Neural cell (in vitro differentiated cells): ENCODE measurements around the gene LRRC73.

ENCODE experiments used
- EZH2 ChIP-seq: fragments of 200-600, 300-800 bp; shearing (Covaris generic), sonication (generic); IDR thresholded peaks from 2 replicates; pipeline ENCODE4 v1.6.1; 2014; ENCODE audit warnings: antibody characterized with exemption, low read length, borderline replicate concordance, mild to moderate bottlenecking; ENCODE audit not compliant: insufficient read depth, poor library complexity, severe bottlenecking
- POLR2AphosphoS5 ChIP-seq: IDR thresholded peaks from 2 replicates; pipeline ENCODE4 v1.6.1; 2012
- RAD21 ChIP-seq: fragments of 450-650 bp; conservative IDR thresholded peaks from 2 replicates; pipeline ENCODE4 v1.6.1; 2014; ENCODE audit warnings: antibody characterized with exemption, mild to moderate bottlenecking, moderate library complexity
- TF ChIP-seq, protein P1 (sequence below): fragments of 450-650 bp; IDR thresholded peaks from 2 replicates; pipeline ENCODE4 v1.5.1; 2014; ENCODE audit warnings: antibody characterized with exemption, mild to moderate bottlenecking, moderate library complexity; ENCODE audit not compliant: poor library complexity, severe bottlenecking

DNA sequence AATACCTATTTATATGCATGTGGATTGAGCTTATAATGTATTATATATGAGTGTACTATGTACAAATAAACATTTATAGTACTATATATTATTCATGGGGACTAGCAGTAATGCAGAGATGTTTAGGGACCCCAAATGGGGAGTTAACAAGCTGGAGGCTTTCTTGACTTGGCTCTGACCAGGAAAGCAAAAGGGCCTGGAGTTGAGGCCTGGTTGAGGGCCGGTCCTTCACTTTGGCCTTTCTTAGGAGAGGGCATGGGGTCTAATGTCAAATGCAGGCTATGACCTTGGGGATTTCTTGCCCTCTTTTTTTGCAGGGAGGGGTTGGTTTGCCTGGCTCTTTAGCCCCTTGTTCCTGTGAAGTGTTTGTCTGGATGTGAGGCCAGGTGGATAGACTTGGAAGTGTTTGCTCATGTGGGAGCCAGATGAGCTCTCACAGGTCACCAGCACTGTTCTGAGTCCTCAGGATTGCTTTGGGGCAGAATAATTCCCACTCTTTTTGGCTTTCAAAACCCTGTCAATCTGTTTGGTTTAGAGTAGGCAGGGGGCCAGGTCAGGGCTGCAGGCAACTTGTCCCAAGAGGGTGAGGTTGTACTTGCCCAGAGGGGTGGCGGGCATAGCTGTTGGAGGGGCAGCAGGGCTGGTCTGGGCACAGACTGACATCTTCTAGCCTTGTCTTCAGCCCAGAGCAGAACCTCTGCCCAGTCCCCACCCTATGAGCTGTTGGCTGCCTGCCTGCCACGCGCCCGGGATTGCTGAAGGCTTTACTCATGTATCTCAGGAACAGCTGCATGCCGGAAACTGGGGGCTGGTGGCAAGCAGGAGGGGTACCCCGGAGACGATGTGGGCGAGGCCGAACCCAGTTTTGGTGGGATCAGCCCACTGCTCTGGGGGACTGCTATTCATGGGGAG is 18.1 kb downstream of the LRRC73 start:
- TF ChIP-seq, protein P1, sequence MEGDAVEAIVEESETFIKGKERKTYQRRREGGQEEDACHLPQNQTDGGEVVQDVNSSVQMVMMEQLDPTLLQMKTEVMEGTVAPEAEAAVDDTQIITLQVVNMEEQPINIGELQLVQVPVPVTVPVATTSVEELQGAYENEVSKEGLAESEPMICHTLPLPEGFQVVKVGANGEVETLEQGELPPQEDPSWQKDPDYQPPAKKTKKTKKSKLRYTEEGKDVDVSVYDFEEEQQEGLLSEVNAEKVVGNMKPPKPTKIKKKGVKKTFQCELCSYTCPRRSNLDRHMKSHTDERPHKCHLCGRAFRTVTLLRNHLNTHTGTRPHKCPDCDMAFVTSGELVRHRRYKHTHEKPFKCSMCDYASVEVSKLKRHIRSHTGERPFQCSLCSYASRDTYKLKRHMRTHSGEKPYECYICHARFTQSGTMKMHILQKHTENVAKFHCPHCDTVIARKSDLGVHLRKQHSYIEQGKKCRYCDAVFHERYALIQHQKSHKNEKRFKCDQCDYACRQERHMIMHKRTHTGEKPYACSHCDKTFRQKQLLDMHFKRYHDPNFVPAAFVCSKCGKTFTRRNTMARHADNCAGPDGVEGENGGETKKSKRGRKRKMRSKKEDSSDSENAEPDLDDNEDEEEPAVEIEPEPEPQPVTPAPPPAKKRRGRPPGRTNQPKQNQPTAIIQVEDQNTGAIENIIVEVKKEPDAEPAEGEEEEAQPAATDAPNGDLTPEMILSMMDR: no peak
- TF ChIP-seq RAD21 (no peak), EZH2 (no peak), POLR2AphosphoS5 (no peak)
